Activated CD4-positive, alpha-beta T cell treated with anti-CD3 and anti-CD28 coated beads for 1 hour (primary cell): ENCODE data around the gene ZNF132.
"Not testable (repeated sequence)": the region's sequence is repeated elsewhere in the genome, so short reads cannot be mapped to it uniquely, and the experiment has no call there.

ENCODE experiments used
- DNase-seq: peaks from one replicate; pipeline ENCODE4 v3.0.0-alpha.2; 2020

The ZNF132 gene

GRCh38 chr19:58439576-58440554 is at the start of gene ZNF132:
Gene ZNF132, minus strand, starts transcription at chr19:58440153. Its CDS starts 332 bp downstream, at chr19:58439821.
- peak; percentile 90 for DNase-seq

GRCh38 chr19:58484349-58484748 is 44.4 kb upstream of the ZNF132 start:
- not testable (repeated sequence) for DNase-seq

- no peak for DNase-seq
Observed at GRCh38 chr19:58483776-58484175, 43.8 kb upstream of the ZNF132 start.

- no peak for DNase-seq
Observed at GRCh38 chr19:58482372-58482771, 42.4 kb upstream of the ZNF132 start.

GRCh38 chr19:58480831-58481230 is 40.9 kb upstream of the ZNF132 start:
- DNase-seq = no peak

GRCh38 chr19:58480481-58480830 is 40.5 kb upstream of the ZNF132 start:
- DNase-seq = no peak

GRCh38 chr19:58479736-58480480 is 40.0 kb upstream of the ZNF132 start:
- no peak for DNase-seq

GRCh38 chr19:58479303-58479702 is 39.4 kb upstream of the ZNF132 start:
- no peak for DNase-seq

GRCh38 chr19:58477871-58478270 is 37.9 kb upstream of the ZNF132 start:
- DNase-seq = no peak

- DNase-seq = no peak
Observed at GRCh38 chr19:58477130-58477529, 37.2 kb upstream of the ZNF132 start.

- DNase-seq = no peak
Observed at GRCh38 chr19:58476498-58477015, 36.6 kb upstream of the ZNF132 start.

GRCh38 chr19:58475714-58476497 is 36.0 kb upstream of the ZNF132 start, which contains the start of gene ZNF446:
Gene ZNF446, plus strand, starts transcription at chr19:58476352. Its CDS starts 867 bp downstream, at chr19:58477219.
- peak; percentile 91 for DNase-seq

- DNase-seq = no peak
Observed at GRCh38 chr19:58474997-58475713, 35.2 kb upstream of the ZNF132 start.

- DNase-seq = no peak
Observed at GRCh38 chr19:58474291-58474996, 34.5 kb upstream of the ZNF132 start.

GRCh38 chr19:58473775-58474174 is 33.8 kb upstream of the ZNF132 start:
- DNase-seq = no peak

- DNase-seq = no peak
Observed at GRCh38 chr19:58471736-58472135, 31.8 kb upstream of the ZNF132 start.

GRCh38 chr19:58470837-58471543 is 31.0 kb upstream of the ZNF132 start:
- not testable (repeated sequence) for DNase-seq

GRCh38 chr19:58469241-58470013 is 29.5 kb upstream of the ZNF132 start:
- DNase-seq = no peak

- no peak for DNase-seq
Observed at GRCh38 chr19:58468216-58468839, 28.4 kb upstream of the ZNF132 start.
